SK-N-SH (cell line): Measurements from ENCODE around the gene SFRP5. TPM values are rescaled to one million over a fixed set of nuclear protein-coding genes. Genes with fewer than 3 reads are reported as not detected.

Source experiments
- CTCF ChIA-PET: fragments of 300-600, 350-600 bp; formaldehyde crosslinking; extraction: SDS; loops from one replicate; lab custom pipeline; 2021; lab: Yijun Ruan, JAX
- POLR2A ChIA-PET: fragments of 350-600 bp; sonication (Branson Sonifier 250); formaldehyde crosslinking; extraction: SDS; loops from one replicate; lab custom pipeline; 2020; ENCODE audit warnings: antibody characterized with exemption, inconsistent platforms; lab: Yijun Ruan, JAX
- DNase-seq: peaks from one replicate; pipeline ENCODE4 v3.0.0; 2012
- H2AFZ ChIP-seq: fragments of 200-600 bp; sonication (generic); 2 replicates; pipeline ENCODE4 v1.8.1; 2016; ENCODE audit warnings: antibody characterized with exemption, mild to moderate bottlenecking, low read depth
- H3F3A ChIP-seq: fragments of 200-600 bp; sonication (generic); replicated peaks from 2 replicates; pipeline ENCODE3; 2016; ENCODE audit warnings: antibody characterized with exemption, mild to moderate bottlenecking; ENCODE audit not compliant: insufficient read depth
- H3K27ac ChIP-seq, 2 experiments: fragments of 200-500 bp in 1 of 2; fragments of 200-600 bp in 1 of 2; sonication (Bioruptor generic) in 1 of 2; sonication (generic), shearing (Covaris generic) in 1 of 2; 2 replicates each; pipeline versions ENCODE4 v1.5.1 to v1.6.1; 2014 to 2016; ENCODE audit warnings: low read depth in 2 of 2, inconsistent platforms in 1 of 2, low read length in 1 of 2, mild to moderate bottlenecking in 1 of 2, mixed read lengths in 1 of 2
- H3K27me3 ChIP-seq: fragments of 200-600 bp; sonication (generic), shearing (Covaris generic); 2 replicates; pipeline ENCODE4 v1.6.1; 2016; ENCODE audit warnings: mixed run types; ENCODE audit not compliant: insufficient read depth
- H3K36me3 ChIP-seq, 2 experiments: fragments of 200-500 bp in 1 of 2; fragments of 200-600 bp in 1 of 2; sonication (Bioruptor generic) in 1 of 2; sonication (generic) in 1 of 2; replicated peaks in 1 of 2; 2 replicates each; pipeline versions ENCODE3 to v1.5.1; 2014 to 2016; ENCODE audit warnings: low read length in 1 of 2, mild to moderate bottlenecking in 1 of 2; ENCODE audit not compliant: insufficient read depth in 2 of 2, control insufficient read depth in 1 of 2
- H3K4me1 ChIP-seq, 2 experiments: fragments of 200-500 bp in 1 of 2; fragments of 200-600 bp in 1 of 2; sonication (Bioruptor generic) in 1 of 2; sonication (generic), shearing (Covaris generic) in 1 of 2; 2 replicates each; pipeline versions ENCODE4 v1.5.1 to v1.6.1; 2014 to 2016; ENCODE audit warnings: low read depth in 1 of 2, low read length in 1 of 2, mixed run types in 1 of 2; ENCODE audit not compliant: insufficient read depth in 2 of 2, control insufficient read depth in 1 of 2
- H3K4me2 ChIP-seq: fragments of 200-600 bp; sonication (generic), shearing (Covaris generic); 2 replicates; pipeline ENCODE4 v1.6.1; 2017; ENCODE audit warnings: mixed run types
- H3K4me3 ChIP-seq, 2 experiments: fragments of 200-500 bp in 1 of 2; fragments of 200-600 bp in 1 of 2; sonication (Bioruptor generic) in 1 of 2; sonication (generic), shearing (Covaris generic) in 1 of 2; 2 replicates each; pipeline versions ENCODE4 v1.5.1 to v1.8.1; 2014 to 2016; ENCODE audit warnings: low read depth in 2 of 2, inconsistent platforms in 1 of 2, low read length in 1 of 2, mild to moderate bottlenecking in 1 of 2, mixed read lengths in 1 of 2, moderate library complexity in 1 of 2
- H3K79me2 ChIP-seq: fragments of 200-600 bp; sonication (generic); 2 replicates; pipeline ENCODE4 v1.8.1; 2017; ENCODE audit warnings: mild to moderate bottlenecking; ENCODE audit not compliant: insufficient read depth
- H3K9ac ChIP-seq: fragments of 200-600 bp; sonication (generic); 2 replicates; pipeline ENCODE4 v1.6.1; 2017; ENCODE audit warnings: mixed run types
- H3K9me2 ChIP-seq: fragments of 200-600 bp; sonication (generic); 2 replicates; pipeline ENCODE4 v1.6.1; 2017; ENCODE audit warnings: mixed run types
- H3K9me3 ChIP-seq: fragments of 200-600 bp; sonication (generic); 2 replicates; pipeline ENCODE4 v1.6.1; 2017; ENCODE audit warnings: mixed run types, mild to moderate bottlenecking, moderate library complexity
- H4K20me1 ChIP-seq: fragments of 200-600 bp; sonication (generic); 2 replicates; pipeline ENCODE4 v1.6.1; 2017; ENCODE audit warnings: mild to moderate bottlenecking, mixed run types; ENCODE audit not compliant: insufficient read depth
- CHD2 ChIP-seq: fragments of 150-350 bp; IDR thresholded peaks from 2 replicates; pipeline ENCODE4 v1.6.1; 2018; ENCODE audit warnings: low read length; ENCODE audit not compliant: partially characterized antibody
- CTCF ChIP-seq: fragments of 200-600 bp; sonication (generic); IDR thresholded peaks from 2 replicates; pipeline ENCODE4 v1.6.1; 2017; ENCODE audit warnings: antibody characterized with exemption, mild to moderate bottlenecking, moderate library complexity
- ELF1 ChIP-seq: IDR thresholded peaks from 2 replicates; pipeline ENCODE4 v1.4.0; 2012
- EP300 ChIP-seq, 2 experiments: IDR thresholded peaks; 2 replicates each; pipeline versions ENCODE4 v1.4.0 to v1.6.1; 2012; ENCODE audit warnings: borderline replicate concordance in 1 of 2, low read depth in 1 of 2, low read length in 1 of 2
- EZH2phosphoT487 ChIP-seq: fragments of 200-600 bp; sonication (generic); IDR thresholded peaks from 2 replicates; pipeline ENCODE4 v1.6.1; 2017; ENCODE audit warnings: low read depth, mixed run types, mild to moderate bottlenecking, antibody characterized with exemption, moderate library complexity, borderline replicate concordance
- FOSL2 ChIP-seq: IDR thresholded peaks from 2 replicates; pipeline ENCODE4 v1.4.0; 2012; ENCODE audit warnings: low read depth, mild to moderate bottlenecking, moderate library complexity, borderline replicate concordance
- GABPA ChIP-seq: IDR thresholded peaks from 2 replicates; pipeline ENCODE4 v1.4.0; 2012; ENCODE audit warnings: low read depth, mild to moderate bottlenecking
- GATA2 ChIP-seq: sonication (generic); formaldehyde crosslinking; IDR thresholded peaks from 2 replicates; pipeline ENCODE4 v1.5.0; 2020; ENCODE audit warnings: mild to moderate bottlenecking, missing genetic modification reagents
- MEF2A ChIP-seq: IDR thresholded peaks from 2 replicates; pipeline ENCODE4 v1.4.0; 2012; ENCODE audit warnings: low read depth, borderline replicate concordance
- MXI1 ChIP-seq: IDR thresholded peaks from 2 replicates; pipeline ENCODE4 v1.6.1; 2012; ENCODE audit warnings: mild to moderate bottlenecking, low read depth, low read length, improper control_type of control experiment
- NFIC ChIP-seq: IDR thresholded peaks from 2 replicates; pipeline ENCODE4 v1.4.0; 2012; ENCODE audit warnings: borderline replicate concordance
- NRF1 ChIP-seq: IDR thresholded peaks from 2 replicates; pipeline ENCODE4 v1.6.1; 2012; ENCODE audit warnings: low read depth, mild to moderate bottlenecking, low read length
- PBX3 ChIP-seq: IDR thresholded peaks from 2 replicates; pipeline ENCODE4; 2012
- POLR2AphosphoS5 ChIP-seq: IDR thresholded peaks from 2 replicates; pipeline ENCODE4 v1.6.1; 2012; ENCODE audit warnings: low read depth, low read length
- RAD21 ChIP-seq: IDR thresholded peaks from 2 replicates; pipeline ENCODE4 v1.6.1; 2012; ENCODE audit warnings: mild to moderate bottlenecking, low read length
- RXRA ChIP-seq: IDR thresholded peaks from 2 replicates; pipeline ENCODE4 v1.4.0; 2012; ENCODE audit warnings: low read depth, mild to moderate bottlenecking, borderline replicate concordance
- SMC3 ChIP-seq: IDR thresholded peaks from 2 replicates; pipeline ENCODE4 v1.6.1; 2012; ENCODE audit warnings: low read depth, low read length, improper control_type of control experiment
- TCF12 ChIP-seq: IDR thresholded peaks from 2 replicates; pipeline ENCODE4 v1.4.0; 2012
- TEAD4 ChIP-seq: IDR thresholded peaks from 2 replicates; pipeline ENCODE4 v1.4.0; 2012; ENCODE audit warnings: mild to moderate bottlenecking, borderline replicate concordance; ENCODE audit not compliant: insufficient read depth
- USF1 ChIP-seq: IDR thresholded peaks from 2 replicates; pipeline ENCODE4 v1.4.0; 2012; ENCODE audit warnings: low read depth, borderline replicate concordance
- WGBS: methylation state at CpG from one replicate; pipeline ENCODE4 v1.1.6; 2017; ENCODE audit warnings: low lambda C conversion rate; 5-methylcytosine and 5-hydroxymethylcytosine counted together
- polyA plus RNA-seq, 3 experiments: library from polyadenylated mRNA; depleted of rRNA; stranded (reverse); fragments of >200 nt; gene quantifications; 2 replicates each; pipeline ENCODE4 v1.2.3, GENCODE V29; 2012

SFRP5 gene
- polyA plus RNA-seq, 1 of the 3 experiments (the other 2 are of a cell fraction), result not detected

- ChIA-PET POLR2A (interaction anchor here (1.1 kb wide), 1 partner anchor 109 kb away, joined by 3 read pairs; no protein-coding TSS in a partner anchor), CTCF (interaction anchor here (1.0 to 13.8 kb wide), 5 partner anchors 10 to 109 kb away, joined by 3 to 162 read pairs (median 35); no protein-coding TSS in a partner anchor)
- H3K36me3 ChIP-seq, result peaks cover 4 to 36% of the 10 kb centered on the region in 2 experiments
- peaks cover 0 to 6% of the 10 kb centered on the region in 2 experiments; a peak in 1 of 4 replicates for H3K4me1 ChIP-seq
- H3K79me2 ChIP-seq, result no peaks in the 10 kb centered on the region
- no peaks in the 10 kb centered on the region for H3F3A ChIP-seq
- H3K4me2 ChIP-seq, result no peak overlapping the region
- WGBS, result 95% methylated on average over 5 of the region's 10 CpGs
- TF ChIP-seq POLR2AphosphoS5, result no peak
- no peaks in the 10 kb centered on the region for H4K20me1 ChIP-seq
- no peak overlapping the region for H2AFZ ChIP-seq
- no peaks in the 10 kb centered on the region for H3K9me2 ChIP-seq
- no peak overlapping the region for H3K27ac ChIP-seq
- no peak overlapping the region for H3K4me3 ChIP-seq
- H3K9ac ChIP-seq, result no peak overlapping the region
- no peaks in the 10 kb centered on the region for H3K9me3 ChIP-seq
- no peaks in the 10 kb centered on the region for H3K27me3 ChIP-seq
- no peak for DNase-seq
These were observed 9.7 kb downstream of the SFRP5 start for GRCh38 chr10:97762056-97762455.

GRCh38 chr10:97761331-97761865 lies 10.4 kb downstream of the SFRP5 start:
- H3K4me1 ChIP-seq, result peaks cover 0 to 6% of the 10 kb centered on the region in 2 experiments; a peak in 1 of 4 replicates
- no peak overlapping the region for H2AFZ ChIP-seq
- H3K9me2 ChIP-seq, result no peaks in the 10 kb centered on the region
- TF ChIP-seq TCF12 (no peak), RAD21 (no peak), CHD2 (no peak), FOSL2 (no peak), MXI1 (no peak), EZH2phosphoT487 (no peak), SMC3 (no peak), ELF1 (no peak), CTCF (no peak), GATA2 (CRISPR knock-in tag) (no peak), TEAD4 (no peak), NRF1 (no peak), RXRA (no peak), MEF2A (no peak), PBX3 (no peak), USF1 (no peak), NFIC (no peak), EP300 (IDR thresholded peaks at IDR 0.05; ENCODE audit: borderline replicate concordance in 1 of 2, low read depth in 1 of 2, low read length in 1 of 2) (no peak), GABPA (no peak), POLR2AphosphoS5 (no peak)
- H3K4me2 ChIP-seq, result no peak overlapping the region
- no peaks in the 10 kb centered on the region for H3K9me3 ChIP-seq
- DNase-seq, result no peak
- 96% methylated on average over 6 of the region's 8 CpGs for WGBS
- H3K36me3 ChIP-seq, result peaks cover 4 to 42% of the 10 kb centered on the region in 2 experiments
- ChIA-PET POLR2A (no interaction called here), CTCF (interaction anchor here (1.2 to 13.8 kb wide), 7 partner anchors 11 to 280 kb away, joined by 4 to 162 read pairs (median 9); no protein-coding TSS in a partner anchor)
- no peaks in the 10 kb centered on the region for H3F3A ChIP-seq
- no peaks in the 10 kb centered on the region for H3K27me3 ChIP-seq
- H3K27ac ChIP-seq, result no peak overlapping the region
- H3K9ac ChIP-seq, result no peak overlapping the region
- H3K4me3 ChIP-seq, result no peak overlapping the region
- H3K79me2 ChIP-seq, result no peaks in the 10 kb centered on the region
- H4K20me1 ChIP-seq, result no peaks in the 10 kb centered on the region
